Bronchial epithelial cell (primary cell): ENCODE measurements around the gene NIN. TPM values are rescaled to one million over a fixed set of nuclear protein-coding genes. Genes with fewer than 3 reads are reported as not detected.

ENCODE experiments used
- DNase-seq: peaks from one replicate; pipeline ENCODE4 v3.0.0-alpha.2; 2010; ENCODE audit warnings: low read depth
- FAIRE-seq: peaks from 2 replicates; lab custom pipeline; 2011; peaks lifted over from hg19 to GRCh38; lab: Jason Lieb, UNC
- H3K27me3 ChIP-seq: 2 replicates; pipeline ENCODE4 v1.5.1; 2011; ENCODE audit warnings: low read length; ENCODE audit not compliant: control insufficient read depth, insufficient read depth
- H3K36me3 ChIP-seq: 2 replicates; pipeline ENCODE4 v1.5.1; 2011; ENCODE audit warnings: low read length; ENCODE audit not compliant: control insufficient read depth, insufficient read depth
- H3K4me3 ChIP-seq: 2 replicates; pipeline ENCODE4 v1.5.1; 2011; ENCODE audit warnings: mild to moderate bottlenecking, low read depth, low read length, control low read depth
- CTCF ChIP-seq: IDR thresholded peaks from 2 replicates; pipeline ENCODE4 v1.5.1; 2011; ENCODE audit warnings: mild to moderate bottlenecking, moderate library complexity, low read length, control low read depth, inconsistent platforms; ENCODE audit not compliant: insufficient read depth, severe bottlenecking
- total RNA-seq: library from RNA; depleted of rRNA; stranded (reverse); fragments of >200 nt; gene quantifications from 2 replicates; pipeline ENCODE4 v1.2.1, GENCODE V29; 2014

Gene NIN
- total RNA-seq, 1 donor from 2014 or later, result 16.8 TPM

DNA sequence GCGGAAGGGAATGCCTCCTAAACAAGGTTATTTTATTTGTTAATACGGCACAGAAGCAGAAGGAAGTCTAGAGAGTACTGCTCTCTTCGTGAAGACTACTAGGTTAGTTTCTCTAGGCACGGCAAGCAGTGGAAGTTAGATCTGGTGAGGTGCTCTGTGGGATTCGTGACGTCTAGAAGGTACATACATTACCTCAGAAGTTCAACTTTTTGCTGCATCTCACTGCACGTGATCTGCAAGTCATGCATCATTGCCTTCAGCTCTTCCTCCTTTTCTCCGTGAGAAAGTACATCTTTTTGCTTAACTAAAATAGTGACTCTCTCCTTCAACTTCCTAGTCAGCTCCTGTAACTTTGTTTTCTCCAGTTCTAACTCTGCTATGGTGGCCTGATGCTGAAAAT, 74.7 kb downstream of the NIN start:
- no peak overlapping the region for H3K4me3 ChIP-seq
- FAIRE-seq, result no peak
- H3K36me3 ChIP-seq, result peaks cover 4% of the 10 kb centered on the region
- no peaks in the 10 kb centered on the region for H3K27me3 ChIP-seq
- TF ChIP-seq CTCF, result no peak
- DNase-seq, result no peak

DNA sequence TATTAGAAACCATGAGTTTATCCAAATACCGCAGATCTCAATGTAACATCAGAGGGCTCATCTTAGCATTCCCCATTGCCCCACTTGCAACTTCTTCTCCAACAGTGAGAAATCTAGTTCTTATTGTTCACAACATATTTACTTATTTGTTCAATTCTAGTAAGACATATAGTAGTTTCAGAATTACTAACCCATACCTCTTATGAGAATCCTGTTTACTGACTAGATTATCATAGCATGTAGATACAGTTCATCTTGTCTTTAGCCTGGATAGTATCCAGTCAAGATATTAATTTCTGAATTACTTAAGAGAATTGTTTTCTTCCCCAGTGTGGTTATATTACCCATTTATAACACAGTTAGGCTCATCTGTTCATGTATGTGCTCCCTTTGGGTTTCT, 80.6 kb downstream of the NIN start:
- DNase-seq (no peak), FAIRE-seq (no peak)
- H3K36me3 ChIP-seq, result peaks cover 2% of the 10 kb centered on the region
- TF ChIP-seq CTCF, result no peak
- H3K27me3 ChIP-seq, result no peaks in the 10 kb centered on the region
- H3K4me3 ChIP-seq, result no peak overlapping the region

DNA sequence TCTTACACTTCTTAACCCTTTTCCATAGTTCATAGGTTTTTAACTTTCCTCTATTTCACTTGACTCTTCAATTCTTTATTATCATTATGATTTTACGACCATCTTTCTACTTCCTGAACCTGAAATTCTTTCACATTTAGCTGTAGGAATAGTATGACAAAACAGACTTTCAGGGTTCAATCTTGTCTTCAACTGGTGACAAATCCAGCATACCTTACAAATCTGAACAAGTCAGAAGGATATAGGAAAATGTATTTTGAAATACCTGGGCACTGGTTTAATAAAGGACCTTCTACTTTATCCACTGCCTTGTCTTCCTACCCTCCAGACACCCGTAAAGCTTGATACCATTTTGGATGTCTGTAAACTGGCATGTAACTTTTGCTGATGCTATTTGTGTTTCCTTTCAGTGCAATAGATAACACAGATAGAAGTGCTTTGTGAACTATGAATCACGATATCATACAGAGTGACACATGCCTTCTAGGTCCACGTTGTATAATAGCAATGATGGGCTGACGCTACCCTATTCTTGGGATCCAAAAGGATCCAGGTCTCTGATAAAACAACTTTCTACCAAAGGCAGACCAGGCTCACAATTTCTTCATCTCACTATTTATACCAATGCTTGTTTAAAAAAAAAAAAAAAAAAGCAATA, 85.4 kb downstream of the NIN start:
- Histone ChIP-seq H3K27me3 (no peaks in the 10 kb centered on the region), H3K4me3 (no peak overlapping the region), H3K36me3 (peaks cover 4% of the 10 kb centered on the region)
- TF ChIP-seq CTCF, result no peak
- no peak for FAIRE-seq
- DNase-seq, result peak; percentile 51

GRCh38 chr14:50744231-50744630, 86.7 kb downstream of the NIN start:
- FAIRE-seq (no peak), DNase-seq (no peak)
- no peak for TF ChIP-seq CTCF
- Histone ChIP-seq H3K4me3 (no peak overlapping the region), H3K36me3 (peaks cover 5% of the 10 kb centered on the region), H3K27me3 (no peaks in the 10 kb centered on the region)

GRCh38 chr14:50741567-50741966, 89.4 kb downstream of the NIN start:
- Histone ChIP-seq H3K27me3 (no peaks in the 10 kb centered on the region), H3K4me3 (no peak overlapping the region), H3K36me3 (peaks cover 11% of the 10 kb centered on the region)
- no peak for TF ChIP-seq CTCF
- DNase-seq (peak; percentile 74), FAIRE-seq (no peak)

DNA sequence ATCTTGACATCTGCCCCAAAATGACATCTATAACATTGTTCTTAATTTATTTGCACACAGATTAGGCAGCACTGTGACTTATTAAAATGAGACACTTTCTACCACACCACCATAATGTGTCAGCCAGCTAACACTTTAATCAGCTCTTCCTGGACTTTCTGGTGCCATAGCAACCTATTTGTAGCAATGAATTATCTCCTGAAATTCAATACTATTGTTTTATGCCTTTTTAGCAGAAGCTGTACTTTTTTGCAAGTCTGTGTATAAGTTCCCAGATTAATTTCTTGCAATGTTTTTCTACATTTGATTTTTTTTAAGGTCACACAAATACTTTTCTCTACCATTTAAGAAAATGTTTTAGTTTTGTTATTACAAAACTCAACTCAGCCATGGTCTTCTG, 90.1 kb downstream of the NIN start:
- FAIRE-seq (no peak), DNase-seq (no peak)
- Histone ChIP-seq H3K36me3 (peaks cover 11% of the 10 kb centered on the region), H3K4me3 (no peak overlapping the region), H3K27me3 (no peaks in the 10 kb centered on the region)
- no peak for TF ChIP-seq CTCF
